ENCODE data around the gene SFXN2.

- TF ChIP-seq CTCF (IDR thresholded peaks at IDR 0.05 in 4 of 5, conservative IDR thresholded peaks at IDR 0.05 in 1 of 5) (no peak), POLR2A (IDR thresholded peaks at IDR 0.05) (no peak)
Measured at GRCh38 chr10:102673236-102673818, 41.1 kb upstream of the SFXN2 start.

All from gastrocnemius medialis (tissue), 4 donors.